Measurements from ENCODE around the gene PMM2. TPM values are rescaled to one million over a fixed set of nuclear protein-coding genes. Genes with fewer than 3 reads are reported as not detected.

Gene PMM2
- total RNA-seq, 1 experiment from 2014 or later: 53.3 TPM

DNA sequence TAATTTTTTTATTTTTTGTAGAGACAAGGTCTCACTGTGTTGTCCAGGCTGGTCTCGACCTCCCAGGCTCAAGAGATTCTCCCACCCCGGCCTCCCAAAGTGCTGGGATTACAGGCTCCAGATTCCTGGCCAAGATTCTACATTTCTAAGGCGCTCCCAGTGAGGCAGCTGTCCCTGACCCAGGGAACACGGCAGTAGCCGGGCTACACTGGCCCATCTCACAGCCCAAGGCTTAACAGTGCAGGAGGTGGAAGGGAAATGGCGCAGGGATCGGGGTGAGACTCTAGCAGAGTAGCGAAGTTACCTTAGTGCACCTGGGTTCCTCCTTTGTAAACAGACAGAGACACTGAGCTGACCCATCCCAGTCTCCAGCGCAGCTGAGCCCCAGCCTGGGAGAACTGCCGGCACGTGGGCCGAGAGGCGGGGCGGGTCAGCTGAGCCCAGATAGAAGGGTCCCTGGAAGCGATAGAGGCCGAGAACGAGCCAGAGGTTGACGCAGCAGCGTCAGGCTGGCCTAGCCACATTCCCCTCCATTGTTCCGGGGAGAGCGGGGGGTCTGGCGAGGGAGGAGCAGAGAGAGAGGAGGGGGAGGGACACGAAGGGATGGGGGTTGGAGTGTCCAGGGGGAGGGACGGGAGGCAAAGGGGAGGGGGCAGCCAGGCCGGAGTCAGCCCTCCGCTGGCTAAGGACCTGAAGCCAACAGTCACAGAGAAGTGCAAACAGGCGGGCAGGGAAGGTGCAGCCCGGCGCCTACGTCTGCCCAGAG, 68.7 kb downstream of the PMM2 start:
- Histone ChIP-seq H3K9ac (ENCODE audit: low read length) (no peak overlapping the region), H4K20me1 (ENCODE audit: insufficient read depth) (no peaks in the 10 kb centered on the region; the same call in 1 of the 2 replicates), H3K4me1 (ENCODE audit: control insufficient read depth in 1 of 2, insufficient read depth in 2 of 2, low read length in 2 of 2) (peaks cover 60 to 76% of the 10 kb centered on the region in 2 experiments), H3K36me3 (ENCODE audit: control insufficient read depth in 1 of 2, insufficient read depth in 2 of 2, low read length in 2 of 2) (no peaks in the 10 kb centered on the region), H3K4me2 (ENCODE audit: low read length) (no peak overlapping the region), H3K9me3 (ENCODE audit: control insufficient read depth in 1 of 2, insufficient read depth in 1 of 2, low read depth in 1 of 2, low read length in 2 of 2) (no peaks in the 10 kb centered on the region), H2AFZ (ENCODE audit: low read depth, low read length, poor library complexity, severe bottlenecking) (no peak overlapping the region), H3K27ac (ENCODE audit: low read depth, low read length) (no peak overlapping the region; the same call in 1 of the 2 replicates), H3K4me3 (replicated peaks in 1 of 2; ENCODE audit: low read depth in 1 of 2, low read length in 2 of 2) (no peak overlapping the region), H3K9me2 (ENCODE audit: insufficient read depth) (no peaks in the 10 kb centered on the region), H3K79me2 (ENCODE audit: insufficient read depth, low read length) (peaks cover 70% of the 10 kb centered on the region), H3K27me3 (ENCODE audit: insufficient read depth, low read length) (no peaks in the 10 kb centered on the region)
- DNase-seq (ENCODE audit: low read depth, low spot score) (no peak), ATAC-seq (no peak)
- POLR2A ChIA-PET: no interaction called here
- BruUV-seq (replicated peaks): no TSS peak
- RAD21 ChIA-PET (ENCODE audit: low non-redundant PET in 1 of 2, low total read pairs in 2 of 2, uncharacterized antibody in 2 of 2, unreplicated experiment in 2 of 2): no interaction called here
- CTCF ChIA-PET: no interaction called here
- intact Hi-C loops (cut with micrococcal nuclease): no loop called here
- TF ChIP-seq, protein P1, sequence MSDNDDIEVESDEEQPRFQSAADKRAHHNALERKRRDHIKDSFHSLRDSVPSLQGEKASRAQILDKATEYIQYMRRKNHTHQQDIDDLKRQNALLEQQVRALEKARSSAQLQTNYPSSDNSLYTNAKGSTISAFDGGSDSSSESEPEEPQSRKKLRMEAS (IDR thresholded peaks at IDR 0.05): no peak
- TF ChIP-seq CEBPB (IDR thresholded peaks at IDR 0.05; ENCODE audit: low read depth) (no peak), ZFX (IDR thresholded peaks at IDR 0.05) (no peak), EZH2 (IDR thresholded peaks at IDR 0.05) (no peak), ZNF274 (IDR thresholded peaks at IDR 0.05; ENCODE audit: low read depth, low read length) (no peak), POLR2A (IDR thresholded peaks at IDR 0.05; ENCODE audit: borderline replicate concordance, extremely low read depth, insufficient read depth, insufficient read length) (no peak), FOSL1 (IDR thresholded peaks at IDR 0.05; ENCODE audit: low read depth) (no peak), SIN3A (IDR thresholded peaks at IDR 0.05; ENCODE audit: low read depth) (no peak), TCF7L2 (IDR thresholded peaks at IDR 0.05; ENCODE audit: borderline replicate concordance, extremely low read depth, insufficient read depth, insufficient read length) (no peak), RAD21 (IDR thresholded peaks at IDR 0.05; ENCODE audit: low read depth) (no peak)
- TF ChIP-seq, protein P2, sequence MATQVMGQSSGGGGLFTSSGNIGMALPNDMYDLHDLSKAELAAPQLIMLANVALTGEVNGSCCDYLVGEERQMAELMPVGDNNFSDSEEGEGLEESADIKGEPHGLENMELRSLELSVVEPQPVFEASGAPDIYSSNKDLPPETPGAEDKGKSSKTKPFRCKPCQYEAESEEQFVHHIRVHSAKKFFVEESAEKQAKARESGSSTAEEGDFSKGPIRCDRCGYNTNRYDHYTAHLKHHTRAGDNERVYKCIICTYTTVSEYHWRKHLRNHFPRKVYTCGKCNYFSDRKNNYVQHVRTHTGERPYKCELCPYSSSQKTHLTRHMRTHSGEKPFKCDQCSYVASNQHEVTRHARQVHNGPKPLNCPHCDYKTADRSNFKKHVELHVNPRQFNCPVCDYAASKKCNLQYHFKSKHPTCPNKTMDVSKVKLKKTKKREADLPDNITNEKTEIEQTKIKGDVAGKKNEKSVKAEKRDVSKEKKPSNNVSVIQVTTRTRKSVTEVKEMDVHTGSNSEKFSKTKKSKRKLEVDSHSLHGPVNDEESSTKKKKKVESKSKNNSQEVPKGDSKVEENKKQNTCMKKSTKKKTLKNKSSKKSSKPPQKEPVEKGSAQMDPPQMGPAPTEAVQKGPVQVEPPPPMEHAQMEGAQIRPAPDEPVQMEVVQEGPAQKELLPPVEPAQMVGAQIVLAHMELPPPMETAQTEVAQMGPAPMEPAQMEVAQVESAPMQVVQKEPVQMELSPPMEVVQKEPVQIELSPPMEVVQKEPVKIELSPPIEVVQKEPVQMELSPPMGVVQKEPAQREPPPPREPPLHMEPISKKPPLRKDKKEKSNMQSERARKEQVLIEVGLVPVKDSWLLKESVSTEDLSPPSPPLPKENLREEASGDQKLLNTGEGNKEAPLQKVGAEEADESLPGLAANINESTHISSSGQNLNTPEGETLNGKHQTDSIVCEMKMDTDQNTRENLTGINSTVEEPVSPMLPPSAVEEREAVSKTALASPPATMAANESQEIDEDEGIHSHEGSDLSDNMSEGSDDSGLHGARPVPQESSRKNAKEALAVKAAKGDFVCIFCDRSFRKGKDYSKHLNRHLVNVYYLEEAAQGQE (IDR thresholded peaks at IDR 0.05; ENCODE audit: low read depth): no peak

All from HCT116 (cell line).